ENCODE measurements around the gene IHH.

Gene IHH

DNA sequence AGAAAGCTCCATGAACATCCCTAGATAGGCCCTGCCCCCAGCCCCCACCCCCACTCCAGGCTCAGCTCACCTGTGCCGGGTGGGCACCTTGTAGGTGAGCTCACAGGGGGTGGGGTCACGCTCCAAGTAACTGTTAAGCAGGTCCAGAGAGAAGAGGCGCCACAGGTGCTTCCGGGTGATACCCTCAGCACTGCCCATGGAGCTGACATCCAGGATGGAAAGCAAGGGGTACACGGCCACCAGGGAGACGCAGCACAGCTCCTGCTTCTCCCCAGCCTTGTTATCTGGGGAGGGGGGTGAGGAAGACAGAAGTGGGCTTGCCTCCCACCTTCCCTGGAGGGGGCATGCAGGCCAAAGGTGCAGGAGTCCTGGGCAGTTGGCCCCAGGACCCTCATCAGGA lies 41.3 kb downstream of the IHH start:
- DNase-seq (ENCODE audit: low spot score) = no peak

DNA sequence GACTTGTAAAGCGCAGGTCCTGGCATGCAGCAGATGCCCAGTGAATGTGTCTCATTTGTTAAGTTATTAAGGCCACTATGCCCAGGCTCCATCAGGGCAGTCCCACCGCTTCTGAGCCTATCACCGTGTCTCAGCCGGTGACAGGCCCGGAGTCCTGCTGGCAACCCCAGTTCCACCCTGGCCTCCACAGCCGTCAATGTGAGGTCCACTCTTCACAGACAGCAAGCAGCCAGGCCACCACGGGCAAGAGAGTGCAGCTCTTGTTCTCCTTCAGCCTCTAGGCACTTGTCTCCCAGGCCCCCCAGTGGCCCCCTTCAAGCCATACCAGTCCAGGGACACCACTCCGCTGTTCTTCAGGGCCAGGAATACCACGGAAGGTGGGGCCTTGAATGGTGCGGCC lies 42.0 kb downstream of the IHH start:
- no peak for DNase-seq (ENCODE audit: low spot score)

DNA sequence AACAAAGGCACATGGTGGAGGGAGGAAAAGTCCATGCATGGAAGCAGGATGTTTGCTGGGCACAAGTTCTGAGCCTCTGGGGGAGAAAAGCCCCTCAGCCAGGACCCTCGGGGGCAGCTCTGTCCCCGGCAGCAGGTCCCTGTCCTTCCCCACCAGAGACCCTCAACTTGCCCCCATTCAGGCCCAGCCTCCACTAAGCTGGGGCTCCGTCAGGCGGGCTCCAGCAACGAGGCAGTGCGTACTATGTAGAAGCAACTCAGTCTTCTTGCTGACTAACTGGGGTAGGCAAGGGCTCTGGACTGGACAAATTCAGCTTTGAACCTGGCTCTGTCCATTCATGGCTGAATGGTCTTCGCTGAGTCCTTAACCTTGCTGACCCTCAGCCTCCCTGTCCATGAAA lies 42.4 kb downstream of the IHH start:
- DNase-seq (ENCODE audit: low spot score) = no peak

DNA sequence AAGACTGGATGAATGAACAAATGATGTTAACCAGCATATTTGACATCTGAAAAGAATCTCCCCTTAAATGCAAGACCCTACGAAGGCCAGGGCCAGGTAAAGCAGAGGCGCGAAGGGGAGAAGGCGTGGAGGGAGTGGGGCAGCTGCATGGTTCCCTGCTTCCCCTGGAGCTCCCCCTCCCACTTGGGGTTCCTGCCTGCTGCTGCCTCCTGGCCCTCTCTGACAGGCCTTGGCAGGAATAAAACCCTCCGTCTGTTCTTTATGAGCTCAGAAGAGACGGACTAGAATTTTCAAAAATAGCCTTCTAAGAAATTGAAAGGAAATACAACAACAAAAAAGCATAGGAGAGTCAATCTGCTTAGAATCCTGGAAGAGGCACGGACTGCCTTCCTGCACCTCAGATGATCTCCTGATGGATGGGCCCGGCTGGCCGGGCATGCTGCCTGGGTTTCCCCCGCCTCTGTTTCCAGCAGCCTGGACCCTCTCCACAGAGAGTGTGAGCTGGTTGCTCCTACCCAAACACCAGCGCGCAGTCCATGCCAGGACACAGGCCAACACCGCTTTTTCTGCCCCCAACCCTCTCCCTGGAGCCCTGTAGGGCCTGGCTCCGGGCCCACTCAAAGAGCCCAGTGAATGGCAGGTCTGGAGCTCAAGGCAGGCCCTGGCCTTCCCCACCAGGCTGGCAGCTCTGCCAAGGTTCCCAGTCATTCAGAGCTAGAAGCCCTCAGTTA lies 43.4 kb downstream of the IHH start:
- no peak for DNase-seq (ENCODE audit: low spot score)

DNA sequence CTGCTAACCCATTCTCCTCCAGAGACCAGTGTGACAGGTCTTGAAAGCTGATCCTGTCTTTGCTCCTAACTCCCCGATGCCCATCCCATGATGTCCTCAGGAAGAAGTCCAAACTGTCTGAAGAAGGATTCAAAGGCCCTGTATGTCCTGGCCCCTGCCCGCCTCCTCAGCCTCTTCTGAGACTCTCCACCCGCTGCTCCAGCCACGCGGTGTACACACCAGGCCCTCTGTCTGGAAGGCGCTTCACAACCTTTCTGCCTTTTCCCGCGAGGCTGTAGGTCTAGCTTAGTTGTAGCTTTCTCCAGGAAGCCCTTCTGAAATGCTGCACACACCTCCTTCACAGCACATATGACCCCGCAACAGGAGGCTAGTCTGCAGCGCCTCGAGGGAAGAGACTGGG lies 44.0 kb downstream of the IHH start:
- DNase-seq (ENCODE audit: low spot score) = no peak

DNA sequence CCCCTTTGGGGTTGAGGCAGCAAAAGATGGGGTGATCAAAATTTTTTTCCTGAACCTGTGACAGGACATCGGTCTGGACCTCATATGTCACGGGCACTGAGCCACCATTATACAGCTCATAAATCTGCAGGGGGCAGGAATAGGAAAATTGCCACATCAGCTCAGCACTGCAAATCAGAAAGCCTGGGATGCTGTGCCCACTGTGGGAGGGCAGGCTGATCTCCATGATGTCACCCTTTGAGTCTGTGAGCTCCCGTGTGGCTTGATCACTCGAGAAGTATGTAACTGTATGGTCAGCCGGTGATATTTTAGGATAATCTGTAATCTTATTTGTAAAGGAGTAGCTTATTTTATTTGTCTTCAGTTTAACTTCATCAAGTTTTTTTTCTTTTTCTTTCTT lies 49.8 kb downstream of the IHH start:
- DNase-seq (ENCODE audit: low spot score) = no peak

DNA sequence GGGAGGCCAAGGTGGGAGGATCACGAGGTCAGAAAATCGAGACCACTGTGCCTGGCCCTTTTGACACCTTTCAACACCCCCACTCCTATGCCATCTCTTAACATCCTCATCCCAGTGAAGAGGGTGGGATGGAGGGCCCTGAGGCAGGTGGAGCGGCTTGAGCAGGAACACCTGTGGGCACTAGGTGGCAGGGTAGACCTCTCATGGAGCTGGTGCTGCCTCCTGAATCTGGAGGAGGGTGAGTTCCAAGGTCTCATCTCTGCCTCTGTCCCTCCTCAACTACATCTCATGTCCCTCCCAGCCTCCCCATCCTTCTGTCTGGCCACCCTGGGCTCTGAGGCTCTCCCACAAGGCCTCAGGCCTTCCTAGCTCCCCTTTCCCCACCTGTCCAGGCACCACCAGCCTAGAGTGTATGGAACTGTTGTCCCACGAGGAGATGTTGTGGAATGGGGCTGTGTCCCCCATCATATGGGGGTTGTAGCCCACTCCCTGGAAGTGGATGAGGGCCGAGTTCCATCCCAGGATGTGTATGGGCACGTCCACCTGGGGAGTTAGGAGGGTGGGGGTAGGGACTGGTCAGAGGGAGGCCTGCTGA lies 50.5 kb downstream of the IHH start:
- no peak for DNase-seq (ENCODE audit: low spot score)

DNA sequence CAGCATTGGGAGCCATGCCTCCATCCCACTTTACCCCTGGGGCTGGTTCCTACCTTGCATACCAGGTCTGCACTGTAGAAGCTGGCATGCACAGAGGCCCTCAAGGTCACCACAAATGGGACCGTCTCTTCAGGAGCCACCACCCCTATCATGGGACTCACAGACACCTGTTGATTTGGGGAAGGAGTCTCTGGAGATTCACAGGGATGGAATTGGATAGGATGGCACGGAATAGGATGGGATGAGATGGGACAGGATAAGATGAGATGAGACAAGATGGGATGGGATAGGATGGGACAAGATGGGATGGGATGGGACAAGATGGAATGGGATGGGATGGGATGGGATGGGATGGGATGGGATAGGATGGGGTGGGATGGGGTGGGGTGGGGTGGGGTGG lies 51.4 kb downstream of the IHH start:
- no peak for DNase-seq (ENCODE audit: low spot score)

Data from hematopoietic multipotent progenitor cell treated with erythropoietin and hydrocortisone succinate and interleukin-3 and kit ligand, for 17 days (in vitro differentiated cells).